Stimulated activated naive CD8-positive, alpha-beta T cell treated with anti-CD3 and anti-CD28 coated beads, Interleukin-15, Interleukin-2, amounts not matched to agents 100 ng/mL and 50 ng/mL, for 24 hours (primary cell): ENCODE results near the gene ESPL1.

Experiments used
- H3K27ac Mint-ChIP-seq: one replicate; pipeline ENCODE4 v1.8.0; 2021; ENCODE audit warnings: mild to moderate bottlenecking, mixed read lengths
- H3K27me3 Mint-ChIP-seq: one replicate; pipeline ENCODE4 v1.8.0; 2021; ENCODE audit warnings: mixed read lengths
- H3K36me3 Mint-ChIP-seq: one replicate; pipeline ENCODE4 v1.8.0; 2021; ENCODE audit warnings: low read depth, mixed read lengths
- H3K4me1 Mint-ChIP-seq: one replicate; pipeline ENCODE4 v1.8.0; 2021; ENCODE audit warnings: low read depth, mixed read lengths
- H3K4me3 Mint-ChIP-seq: one replicate; pipeline ENCODE4 v1.8.0; 2021; ENCODE audit warnings: mild to moderate bottlenecking, mixed read lengths
- H3K9me3 Mint-ChIP-seq: one replicate; pipeline ENCODE4 v1.8.0; 2021; ENCODE audit warnings: mixed read lengths

ESPL1 gene

DNA sequence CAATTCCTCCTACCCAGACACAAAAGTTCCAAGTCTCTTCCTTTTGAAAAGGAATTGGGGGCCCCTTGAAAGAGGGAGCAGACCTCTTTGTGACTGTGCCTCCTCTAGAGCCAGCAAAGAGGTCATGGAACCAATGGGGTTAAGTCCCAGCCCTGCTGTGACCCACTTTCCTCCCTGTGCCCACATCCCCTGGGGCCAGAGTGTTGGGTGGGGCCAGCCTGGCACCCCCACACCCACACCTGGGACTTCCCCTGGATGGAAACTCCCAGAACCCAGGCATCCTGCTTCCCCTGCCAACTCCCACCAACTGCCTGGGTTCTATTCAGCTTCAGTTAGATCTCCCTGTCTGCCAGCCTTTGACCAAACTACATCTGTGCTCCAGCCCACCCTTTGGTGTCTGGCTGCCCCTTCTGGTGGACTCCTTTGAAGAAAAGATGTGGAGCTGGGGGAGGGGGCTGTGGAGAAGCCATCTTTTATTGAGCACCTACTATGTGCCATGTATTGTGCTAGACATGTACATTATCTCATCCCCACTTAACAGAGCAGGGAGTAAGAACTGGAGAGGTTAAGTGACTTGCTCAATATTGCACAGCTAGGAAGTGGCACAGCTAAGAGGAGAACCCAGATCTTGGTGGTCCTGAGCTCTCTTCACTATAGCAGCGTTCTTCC lies 31.5 kb upstream of the ESPL1 start:
- Mint-ChIP-seq H3K36me3 (no peaks in the 10 kb centered on the region), H3K27ac (peak overlapping the region; percentile 87), H3K9me3 (no peaks in the 10 kb centered on the region), H3K4me3 (peak overlapping the region; percentile 61), H3K27me3 (no peaks in the 10 kb centered on the region), H3K4me1 (peaks cover 54% of the 10 kb centered on the region)

DNA sequence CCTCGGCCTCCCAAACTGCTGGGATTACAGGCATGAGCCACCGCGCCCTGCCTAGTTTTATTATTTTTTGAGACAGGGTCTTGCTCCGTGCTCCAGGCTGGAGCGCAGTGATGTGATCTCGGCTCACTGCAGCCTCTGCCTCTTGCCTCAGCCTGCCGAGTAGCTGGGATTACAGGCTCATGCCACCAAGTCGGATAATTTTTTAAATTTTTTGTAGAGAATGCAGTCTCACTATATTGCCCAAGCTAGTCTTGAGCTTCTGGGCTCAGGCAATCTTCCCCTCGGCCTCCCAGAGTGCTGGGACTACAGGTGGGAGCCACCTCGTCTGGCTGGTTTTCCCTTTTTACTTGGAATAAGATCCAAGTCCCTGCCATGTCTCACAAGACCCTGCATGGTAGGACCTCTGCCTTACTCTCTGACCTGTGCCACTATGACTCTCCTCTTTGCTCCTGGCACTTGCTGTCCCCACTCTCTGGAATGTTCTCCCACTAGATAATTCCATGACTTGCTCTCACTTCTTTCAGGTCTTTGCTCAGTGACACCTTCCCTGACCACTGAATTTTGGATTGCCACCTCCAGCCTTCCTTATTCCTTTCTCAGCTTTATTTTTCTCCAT lies 28.3 kb upstream of the ESPL1 start:
- no peak overlapping the region for H3K4me3 Mint-ChIP-seq
- H3K4me1 Mint-ChIP-seq = peaks cover 28% of the 10 kb centered on the region
- H3K27me3 Mint-ChIP-seq = peaks cover 5% of the 10 kb centered on the region
- no peaks in the 10 kb centered on the region for H3K36me3 Mint-ChIP-seq
- no peaks in the 10 kb centered on the region for H3K9me3 Mint-ChIP-seq
- H3K27ac Mint-ChIP-seq = no peak overlapping the region

DNA sequence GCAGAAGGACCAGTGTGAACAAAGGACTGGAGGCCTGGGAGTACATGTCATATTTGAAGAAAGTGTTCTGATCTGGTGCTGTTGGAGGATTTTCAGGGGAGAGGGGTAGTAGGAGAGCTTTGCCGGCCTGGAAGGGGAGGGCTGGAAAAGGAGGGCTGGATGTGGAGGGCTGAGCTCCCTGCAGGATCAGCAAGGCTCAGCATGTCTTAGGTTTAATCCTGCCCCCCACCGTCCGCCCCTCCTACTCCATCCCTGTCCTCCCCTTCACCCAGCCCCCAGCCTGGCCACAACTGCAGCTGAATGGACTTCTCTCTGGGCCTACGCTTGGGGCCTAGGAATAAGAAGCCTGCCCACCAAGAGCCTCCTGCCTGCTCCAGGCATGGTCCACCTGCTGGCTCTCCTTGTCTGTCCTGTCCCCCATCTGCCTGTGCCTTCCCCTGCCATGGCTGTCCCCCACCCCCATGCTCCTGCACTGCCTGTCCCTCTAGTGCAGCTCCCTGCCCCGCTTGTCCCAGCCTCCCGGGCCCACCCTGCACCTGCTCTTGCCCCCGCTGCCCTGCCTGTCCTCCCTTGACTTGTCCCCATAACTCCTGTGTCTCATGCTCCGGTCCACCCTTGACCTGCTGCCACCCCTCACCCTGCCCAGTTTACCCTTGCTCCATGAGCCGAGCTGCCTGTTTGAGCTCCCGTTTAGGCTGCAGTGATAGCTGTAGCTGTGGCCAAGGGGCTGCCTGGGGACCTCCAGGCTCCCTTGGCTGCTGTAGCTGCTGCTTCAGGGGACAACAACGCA lies 26.3 kb upstream of the ESPL1 start:
- Mint-ChIP-seq H3K27me3 (peaks cover 5% of the 10 kb centered on the region), H3K27ac (no peak overlapping the region), H3K4me3 (no peak overlapping the region), H3K4me1 (peaks cover 8% of the 10 kb centered on the region), H3K9me3 (no peaks in the 10 kb centered on the region), H3K36me3 (no peaks in the 10 kb centered on the region)

DNA sequence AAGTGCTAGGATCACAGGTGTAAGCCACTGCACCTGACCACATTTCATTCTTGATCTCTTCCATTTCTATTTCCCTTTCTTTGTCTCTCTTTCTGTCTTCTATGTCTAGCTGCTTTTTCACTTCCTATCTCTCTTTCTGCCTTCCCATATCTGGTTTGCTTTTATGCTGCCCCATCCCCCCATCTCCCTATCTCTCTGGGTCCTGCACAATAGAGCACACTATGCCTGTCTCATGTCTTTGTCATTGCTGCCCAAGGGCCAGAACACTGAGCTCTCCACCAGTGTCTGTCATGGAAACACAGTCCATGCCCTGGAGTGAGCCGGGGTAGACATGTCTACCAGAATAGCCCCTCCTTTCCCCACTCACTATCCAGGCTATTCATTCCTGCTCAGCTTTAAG lies 23.8 kb upstream of the ESPL1 start:
- H3K27ac Mint-ChIP-seq = no peak overlapping the region
- no peak overlapping the region for H3K4me3 Mint-ChIP-seq
- no peaks in the 10 kb centered on the region for H3K36me3 Mint-ChIP-seq
- H3K4me1 Mint-ChIP-seq = no peaks in the 10 kb centered on the region
- H3K27me3 Mint-ChIP-seq = peaks cover 5% of the 10 kb centered on the region
- H3K9me3 Mint-ChIP-seq = no peaks in the 10 kb centered on the region

DNA sequence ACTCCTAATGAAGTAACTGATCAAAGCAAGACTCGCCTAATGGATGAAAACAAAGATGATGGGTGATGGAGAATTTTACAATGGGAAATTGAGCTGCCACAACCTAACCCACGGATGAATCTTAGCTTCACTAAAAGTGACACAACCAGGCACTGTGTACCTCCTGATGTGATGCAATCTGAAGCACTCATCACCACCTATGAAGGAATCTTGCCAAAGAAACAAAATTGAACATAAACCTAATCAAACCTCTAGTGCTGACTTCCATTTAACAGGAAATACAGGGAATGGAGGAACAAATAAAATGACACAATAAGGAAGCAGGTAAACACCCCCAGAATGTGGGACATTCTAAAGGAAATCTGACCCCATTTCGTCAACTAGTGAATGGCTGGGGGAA lies 22.8 kb upstream of the ESPL1 start:
- no peaks in the 10 kb centered on the region for H3K36me3 Mint-ChIP-seq
- peaks cover 5% of the 10 kb centered on the region for H3K27me3 Mint-ChIP-seq
- no peak overlapping the region for H3K4me3 Mint-ChIP-seq
- H3K9me3 Mint-ChIP-seq = no peaks in the 10 kb centered on the region
- H3K27ac Mint-ChIP-seq = no peak overlapping the region
- H3K4me1 Mint-ChIP-seq = no peaks in the 10 kb centered on the region

DNA sequence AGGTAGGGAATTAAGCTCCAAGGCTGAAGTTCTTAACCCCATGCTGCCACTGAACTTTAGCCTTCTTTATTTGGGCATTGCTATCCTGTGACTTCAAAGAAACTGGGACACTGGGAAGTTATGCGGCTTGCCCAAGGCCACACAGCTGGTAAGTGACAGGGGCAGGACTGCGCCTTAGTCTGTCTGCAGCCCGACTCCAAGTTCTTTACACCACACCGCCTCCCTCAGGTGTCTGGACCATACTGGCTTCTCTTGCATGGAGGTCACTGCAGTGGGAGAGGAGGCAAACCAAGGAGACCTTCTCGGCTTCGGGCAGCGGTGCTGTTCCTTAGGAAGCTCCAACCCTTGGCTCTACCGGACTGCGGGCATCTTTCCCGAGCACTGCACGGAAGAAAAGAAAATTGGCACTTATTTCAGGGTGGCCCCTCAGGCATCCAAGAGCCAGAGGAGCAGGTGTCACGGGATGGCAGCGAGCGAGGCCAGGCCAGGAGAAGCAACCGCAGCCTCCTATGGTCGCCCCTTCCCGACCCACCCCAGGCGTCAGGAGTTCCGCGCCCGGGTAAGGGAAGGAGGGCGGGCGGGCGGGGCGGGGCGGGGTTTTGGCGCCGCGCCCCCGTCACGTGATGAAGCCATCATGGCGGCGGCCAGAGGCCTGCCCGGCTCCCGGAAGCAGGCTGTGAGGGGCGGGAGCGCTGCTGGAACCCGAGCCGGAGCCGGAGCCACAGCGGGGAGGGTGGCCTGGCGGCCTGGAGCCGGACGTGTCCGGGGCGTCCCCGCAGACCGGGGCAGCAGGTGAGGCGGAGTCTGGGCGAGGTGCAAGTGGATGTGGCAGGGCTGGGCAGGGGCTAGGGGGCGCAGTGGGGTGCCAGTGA lies 16.4 kb upstream of the ESPL1 start:
- H3K36me3 Mint-ChIP-seq = peaks cover 9% of the 10 kb centered on the region
- peak overlapping the region; percentile 98 for H3K4me3 Mint-ChIP-seq
- no peaks in the 10 kb centered on the region for H3K27me3 Mint-ChIP-seq
- peaks cover 54% of the 10 kb centered on the region for H3K4me1 Mint-ChIP-seq
- H3K27ac Mint-ChIP-seq = peak overlapping the region; percentile 97
- H3K9me3 Mint-ChIP-seq = no peaks in the 10 kb centered on the region

DNA sequence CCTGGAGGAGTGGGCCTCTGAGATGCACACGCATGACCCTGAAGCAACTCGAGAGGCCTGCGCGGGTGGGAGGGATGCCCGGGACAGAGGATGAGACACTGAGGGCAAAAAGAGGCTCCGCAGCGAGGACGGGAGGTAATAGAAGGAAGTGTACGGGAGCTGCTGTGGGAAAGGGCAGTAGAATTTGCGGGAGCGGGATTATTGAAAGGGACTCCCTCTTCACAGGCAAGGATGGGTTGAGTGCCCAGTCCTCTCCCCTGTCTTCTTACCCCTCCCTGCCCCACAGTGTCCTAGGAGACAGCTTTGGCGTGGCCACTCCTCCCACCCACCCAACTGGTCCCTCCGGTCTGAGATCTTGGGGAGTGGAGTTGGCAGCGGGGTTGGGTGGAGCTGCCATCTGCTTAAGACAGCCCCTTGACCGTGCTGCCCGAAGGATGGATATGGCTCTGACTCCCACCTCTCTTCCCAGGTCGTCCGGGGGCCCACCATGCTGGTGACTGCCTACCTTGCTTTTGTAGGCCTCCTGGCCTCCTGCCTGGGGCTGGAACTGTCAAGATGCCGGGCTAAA lies 15.7 kb upstream of the ESPL1 start:
- H3K27ac Mint-ChIP-seq = peak overlapping the region; percentile 97
- H3K4me3 Mint-ChIP-seq = peak overlapping the region; percentile 98
- H3K27me3 Mint-ChIP-seq = no peaks in the 10 kb centered on the region
- H3K4me1 Mint-ChIP-seq = peaks cover 54% of the 10 kb centered on the region
- peaks cover 9% of the 10 kb centered on the region for H3K36me3 Mint-ChIP-seq
- H3K9me3 Mint-ChIP-seq = no peaks in the 10 kb centered on the region

DNA sequence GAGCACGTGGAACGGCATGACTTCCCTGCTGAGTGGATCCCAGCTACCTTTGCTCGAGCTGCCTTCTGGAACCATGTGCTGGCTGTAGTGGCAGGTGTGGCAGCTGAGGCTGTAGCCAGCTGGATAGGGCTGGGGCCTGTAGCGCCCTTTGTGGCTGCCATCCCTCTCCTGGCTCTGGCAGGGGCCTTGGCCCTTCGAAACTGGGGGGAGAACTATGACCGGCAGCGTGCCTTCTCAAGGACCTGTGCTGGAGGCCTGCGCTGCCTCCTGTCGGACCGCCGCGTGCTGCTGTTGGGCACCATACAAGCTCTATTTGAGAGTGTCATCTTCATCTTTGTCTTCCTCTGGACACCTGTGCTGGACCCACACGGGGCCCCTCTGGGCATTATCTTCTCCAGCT lies 14.8 kb upstream of the ESPL1 start:
- no peaks in the 10 kb centered on the region for H3K27me3 Mint-ChIP-seq
- H3K9me3 Mint-ChIP-seq = no peaks in the 10 kb centered on the region
- H3K4me3 Mint-ChIP-seq = peak overlapping the region; percentile 98
- H3K4me1 Mint-ChIP-seq = peaks cover 54% of the 10 kb centered on the region
- peaks cover 9% of the 10 kb centered on the region for H3K36me3 Mint-ChIP-seq
- peak overlapping the region; percentile 97 for H3K27ac Mint-ChIP-seq

DNA sequence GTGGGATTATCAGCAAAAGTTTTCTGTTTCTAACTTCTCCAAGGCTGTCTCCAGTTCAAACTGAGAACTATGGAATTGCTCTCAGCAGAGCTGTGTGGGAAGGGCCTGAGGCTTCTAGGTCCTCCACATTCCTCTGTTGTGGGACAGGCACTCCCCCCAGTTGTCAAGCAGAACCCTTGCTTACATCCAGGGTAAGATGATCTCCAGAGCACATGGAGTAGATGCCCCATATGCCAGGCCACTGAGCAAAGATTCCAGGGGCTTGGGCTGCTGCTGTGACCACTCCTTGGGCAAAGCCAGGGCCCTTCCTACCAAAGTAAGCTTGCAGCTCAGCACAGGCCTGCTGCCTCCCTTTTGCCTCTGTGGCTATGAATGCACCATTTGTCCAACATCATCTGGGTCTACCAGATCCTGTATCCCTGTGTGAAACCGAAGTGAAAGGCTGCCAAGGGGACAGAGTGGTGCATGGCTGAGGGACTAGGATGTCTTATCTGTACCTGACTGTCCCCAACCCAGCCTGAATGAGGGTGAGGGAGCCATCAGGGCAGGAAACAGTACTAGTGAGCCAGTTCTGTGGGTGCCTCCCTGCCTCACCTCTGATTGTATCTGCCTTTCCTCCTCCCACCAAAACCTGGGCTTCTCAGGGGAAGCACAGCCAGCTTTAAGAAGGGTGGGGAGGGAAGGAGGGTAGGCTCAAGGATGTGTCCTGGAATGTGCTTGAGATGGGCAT lies 13.1 kb upstream of the ESPL1 start:
- H3K4me3 Mint-ChIP-seq = no peak overlapping the region
- peaks cover 64% of the 10 kb centered on the region for H3K4me1 Mint-ChIP-seq
- peaks cover 9% of the 10 kb centered on the region for H3K36me3 Mint-ChIP-seq
- no peaks in the 10 kb centered on the region for H3K9me3 Mint-ChIP-seq
- H3K27ac Mint-ChIP-seq = peak overlapping the region; percentile 1
- no peaks in the 10 kb centered on the region for H3K27me3 Mint-ChIP-seq

DNA sequence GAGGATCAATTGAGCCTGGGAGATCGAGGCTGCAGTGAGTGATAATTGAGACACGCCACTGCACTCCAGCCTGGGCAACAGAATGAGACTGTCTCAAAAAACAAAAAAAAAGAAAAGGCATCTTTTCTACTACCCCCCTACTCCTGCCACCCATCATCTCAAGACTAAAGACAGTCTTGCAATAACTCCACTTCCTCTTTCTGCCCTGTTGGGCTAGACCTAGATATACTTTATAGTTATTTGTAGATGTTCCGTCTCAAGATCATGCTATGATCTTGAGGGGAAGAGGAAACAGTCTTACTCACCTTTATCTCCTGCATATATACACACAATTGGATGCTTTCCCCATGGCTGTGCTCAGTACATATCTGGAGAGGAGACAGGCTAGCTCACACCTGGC lies 12.1 kb upstream of the ESPL1 start:
- Mint-ChIP-seq H3K27me3 (no peaks in the 10 kb centered on the region), H3K4me3 (peak overlapping the region; percentile 23), H3K4me1 (peaks cover 59% of the 10 kb centered on the region), H3K27ac (peak overlapping the region; percentile 26), H3K9me3 (no peaks in the 10 kb centered on the region), H3K36me3 (peaks cover 9% of the 10 kb centered on the region)

DNA sequence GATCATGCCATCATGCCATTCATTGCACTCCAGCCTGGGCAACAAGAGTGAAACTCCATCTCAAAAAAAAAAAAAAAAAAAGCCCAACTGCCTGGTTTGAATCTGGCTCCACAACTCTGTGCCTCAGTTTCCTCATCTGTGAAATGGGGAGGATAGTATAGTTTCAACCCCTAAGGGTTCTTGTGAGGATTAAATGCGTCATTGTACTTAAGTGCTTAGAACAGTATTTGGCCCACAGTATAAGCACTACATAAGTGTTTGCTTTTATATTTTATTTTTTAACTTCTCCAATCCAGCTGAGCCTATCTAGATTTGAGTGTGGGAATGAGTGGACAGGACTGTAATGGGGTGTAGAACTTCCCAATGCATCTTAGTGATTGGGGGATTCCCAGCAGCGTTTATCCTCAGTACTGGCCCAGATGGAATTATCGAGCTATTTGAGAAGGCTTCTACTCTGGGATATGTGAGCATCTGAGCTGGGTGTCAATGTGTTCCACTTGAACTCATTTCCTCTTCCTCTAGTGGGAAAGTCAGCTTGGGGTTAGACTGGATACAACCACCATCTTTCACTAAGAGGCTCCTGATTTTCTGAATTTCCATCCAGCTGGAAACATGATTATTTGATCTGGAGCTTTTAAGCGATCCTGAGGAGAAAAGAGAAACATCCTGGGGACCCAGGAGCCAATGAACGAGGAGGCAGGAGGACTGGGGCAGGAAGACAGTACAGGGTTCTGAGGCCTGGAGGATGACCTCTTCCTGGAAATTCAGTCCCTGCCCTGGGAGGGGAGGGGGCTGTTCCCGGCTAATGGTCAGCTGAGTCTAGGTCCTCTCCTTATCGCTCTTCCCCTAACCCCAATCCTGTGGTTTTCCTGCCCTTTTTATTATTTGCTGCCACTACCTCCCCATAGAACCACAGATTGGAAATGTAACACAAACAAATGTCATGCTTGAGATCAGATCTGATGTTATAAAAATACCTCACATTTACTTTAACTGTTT lies 9.3 kb upstream of the ESPL1 start:
- H3K4me3 Mint-ChIP-seq = no peak overlapping the region
- H3K36me3 Mint-ChIP-seq = peaks cover 5% of the 10 kb centered on the region
- H3K27ac Mint-ChIP-seq = peak overlapping the region; percentile 8
- no peaks in the 10 kb centered on the region for H3K27me3 Mint-ChIP-seq
- H3K9me3 Mint-ChIP-seq = no peaks in the 10 kb centered on the region
- H3K4me1 Mint-ChIP-seq = peaks cover 38% of the 10 kb centered on the region

DNA sequence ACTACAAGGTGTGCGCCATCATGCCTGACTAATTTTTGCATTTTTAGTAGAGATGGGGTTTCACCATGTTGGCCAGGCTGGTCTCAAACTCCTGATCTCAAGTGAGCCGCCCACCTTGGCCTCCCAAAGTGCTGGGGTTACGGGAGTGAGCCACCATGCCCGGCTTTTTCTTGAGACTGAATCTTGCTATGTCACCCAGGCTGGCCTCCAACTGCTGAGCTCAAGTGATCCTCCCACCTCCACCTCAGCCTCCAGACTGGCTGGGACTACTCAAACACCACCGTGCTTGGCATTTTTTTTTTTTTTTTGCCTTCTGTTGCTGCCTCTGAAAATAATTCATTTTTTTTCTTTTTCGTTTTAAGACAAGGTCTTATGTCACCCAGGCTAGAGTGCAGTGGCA lies 8.2 kb upstream of the ESPL1 start:
- Mint-ChIP-seq H3K9me3 (no peaks in the 10 kb centered on the region), H3K4me1 (peaks cover 28% of the 10 kb centered on the region), H3K36me3 (no peaks in the 10 kb centered on the region), H3K27ac (no peak overlapping the region), H3K4me3 (no peak overlapping the region), H3K27me3 (no peaks in the 10 kb centered on the region)

DNA sequence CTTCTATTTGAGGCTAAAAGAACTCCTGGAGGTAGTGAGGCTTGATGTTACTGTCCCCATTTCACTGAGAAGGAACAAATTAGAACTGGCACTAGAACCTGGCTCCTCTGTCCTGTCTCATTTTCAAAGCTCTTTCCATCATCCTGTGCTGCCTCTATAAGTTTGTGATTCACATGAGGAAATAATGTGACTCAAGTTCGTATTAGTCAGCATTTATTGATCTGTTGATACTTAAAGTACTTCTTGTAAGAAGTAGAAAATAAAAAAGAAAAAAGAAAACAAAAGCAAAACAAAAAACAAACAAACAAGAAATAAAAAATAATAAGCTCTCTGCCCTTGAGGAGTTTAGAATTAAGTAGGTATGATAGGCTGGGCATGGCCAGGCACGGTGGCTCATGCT lies 2.3 kb upstream of the ESPL1 start:
- Mint-ChIP-seq H3K27me3 (no peaks in the 10 kb centered on the region), H3K27ac (no peak overlapping the region), H3K4me3 (no peak overlapping the region), H3K4me1 (peaks cover 38% of the 10 kb centered on the region), H3K9me3 (no peaks in the 10 kb centered on the region), H3K36me3 (peaks cover 23% of the 10 kb centered on the region)
